Activated CD8-positive, alpha-beta memory T cell treated with anti-CD3 and anti-CD28 coated beads for 48 hours (primary cell): ENCODE results near the gene DOCK10.
"Not testable (repeated sequence)": the region's sequence is repeated elsewhere in the genome, so short reads cannot be mapped to it uniquely, and the experiment has no call there.

ENCODE experiments used
- DNase-seq, 3 experiments: peaks; one replicate each; pipeline ENCODE4 v3.0.0-alpha.2; 2020; ENCODE audit warnings: low read depth in 2 of 3, low spot score in 2 of 3

The DOCK10 gene

GRCh38 chr2:224925061-224925809, 117.0 kb downstream of the DOCK10 start:
- no peak for DNase-seq

- no peak for DNase-seq
These were observed 117.6 kb downstream of the DOCK10 start for GRCh38 chr2:224924631-224925030.

GRCh38 chr2:224922142-224922727, 120.0 kb downstream of the DOCK10 start:
- no peak for DNase-seq

- no peak for DNase-seq
These were observed 122.7 kb downstream of the DOCK10 start for GRCh38 chr2:224919472-224920110.

- DNase-seq: no peak
These were observed 123.4 kb downstream of the DOCK10 start for GRCh38 chr2:224918626-224919471.

GRCh38 chr2:224917246-224917645, 125.0 kb downstream of the DOCK10 start:
- not testable (repeated sequence) for DNase-seq

GRCh38 chr2:224915136-224915535, 127.1 kb downstream of the DOCK10 start:
- no peak for DNase-seq

- no peak for DNase-seq
These were observed 131.7 kb downstream of the DOCK10 start for GRCh38 chr2:224910574-224910925.

GRCh38 chr2:224909885-224910573, 132.2 kb downstream of the DOCK10 start:
- no peak for DNase-seq

GRCh38 chr2:224908818-224909217, 133.4 kb downstream of the DOCK10 start:
- no peak for DNase-seq

GRCh38 chr2:224904381-224904780, 137.9 kb downstream of the DOCK10 start:
- no peak for DNase-seq

- DNase-seq: no peak
These were observed 138.6 kb downstream of the DOCK10 start for GRCh38 chr2:224903621-224904020.

- DNase-seq: no peak
These were observed 141.1 kb downstream of the DOCK10 start for GRCh38 chr2:224901121-224901676.

GRCh38 chr2:224895377-224895776, 146.9 kb downstream of the DOCK10 start:
- DNase-seq: no peak

GRCh38 chr2:224894356-224894755, 147.9 kb downstream of the DOCK10 start:
- no peak for DNase-seq

- no peak for DNase-seq
These were observed 148.4 kb downstream of the DOCK10 start for GRCh38 chr2:224893848-224894247.

- no peak for DNase-seq
These were observed 149.6 kb downstream of the DOCK10 start for GRCh38 chr2:224892574-224893204.

- DNase-seq: no peak
These were observed 151.9 kb downstream of the DOCK10 start for GRCh38 chr2:224890372-224890771.

GRCh38 chr2:224887141-224887540, 155.1 kb downstream of the DOCK10 start:
- DNase-seq: no peak
